Measurements from ENCODE around the gene REV3L. TPM values are rescaled to one million over a fixed set of nuclear protein-coding genes. Genes with fewer than 3 reads are reported as not detected.
A peak's percentile ranks its signal among the peaks of the same experiment; 100 is the strongest.

Gene REV3L
- total RNA-seq, 1 experiment from 2014 or later: 5.3 TPM

- H3K23ac ChIP-seq (ENCODE audit: insufficient read length, low read depth, low read length): no peak overlapping the region
- H3K4ac ChIP-seq (ENCODE audit: low read depth, low read length): no peak overlapping the region
- H4K5ac ChIP-seq (ENCODE audit: insufficient read length, low read depth, low read length): no peak overlapping the region
- no peak overlapping the region for H3K4me2 ChIP-seq (ENCODE audit: insufficient read depth, insufficient read length, low read length)
- no peak overlapping the region for H2BK5ac ChIP-seq (ENCODE audit: insufficient read length, low read length)
- no peak overlapping the region for H3T11ph ChIP-seq (ENCODE audit: low read length)
- TF ChIP-seq, protein P1, sequence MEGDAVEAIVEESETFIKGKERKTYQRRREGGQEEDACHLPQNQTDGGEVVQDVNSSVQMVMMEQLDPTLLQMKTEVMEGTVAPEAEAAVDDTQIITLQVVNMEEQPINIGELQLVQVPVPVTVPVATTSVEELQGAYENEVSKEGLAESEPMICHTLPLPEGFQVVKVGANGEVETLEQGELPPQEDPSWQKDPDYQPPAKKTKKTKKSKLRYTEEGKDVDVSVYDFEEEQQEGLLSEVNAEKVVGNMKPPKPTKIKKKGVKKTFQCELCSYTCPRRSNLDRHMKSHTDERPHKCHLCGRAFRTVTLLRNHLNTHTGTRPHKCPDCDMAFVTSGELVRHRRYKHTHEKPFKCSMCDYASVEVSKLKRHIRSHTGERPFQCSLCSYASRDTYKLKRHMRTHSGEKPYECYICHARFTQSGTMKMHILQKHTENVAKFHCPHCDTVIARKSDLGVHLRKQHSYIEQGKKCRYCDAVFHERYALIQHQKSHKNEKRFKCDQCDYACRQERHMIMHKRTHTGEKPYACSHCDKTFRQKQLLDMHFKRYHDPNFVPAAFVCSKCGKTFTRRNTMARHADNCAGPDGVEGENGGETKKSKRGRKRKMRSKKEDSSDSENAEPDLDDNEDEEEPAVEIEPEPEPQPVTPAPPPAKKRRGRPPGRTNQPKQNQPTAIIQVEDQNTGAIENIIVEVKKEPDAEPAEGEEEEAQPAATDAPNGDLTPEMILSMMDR (conservative IDR thresholded peaks at IDR 0.05): no peak
- H3K9ac ChIP-seq (ENCODE audit: extremely low read depth, insufficient read length, low read length): no peak overlapping the region
- no peak overlapping the region for H2BK15ac ChIP-seq (ENCODE audit: low read depth, low read length)
- H4K8ac ChIP-seq (replicated peaks; ENCODE audit: insufficient read length, low read depth, low read length): no peak overlapping the region
- Mint-ChIP-seq H3K27ac (peak overlapping the region in 1 of 3 experiments; percentile 62; a peak in 1 of 7 replicates), H3K27me3 (ENCODE audit: low read depth) (no peaks in the 10 kb centered on the region), H3K4me3 (peak overlapping the region; percentile 73 to 81; a peak in 4 of 5 replicates), H3K9me3 (no peaks in the 10 kb centered on the region), H3K4me1 (peaks cover 26 to 27% of the 10 kb centered on the region in 2 experiments), H3K36me3 (ENCODE audit: insufficient read depth in 1 of 3, low read depth in 3 of 3) (peaks cover 0 to 16% (median 14%) of the 10 kb centered on the region in 3 experiments; a peak in 5 of 7 replicates)
- no peak for DNase-seq
- H3K27me3 ChIP-seq (ENCODE audit: insufficient read depth, low read length): no peaks in the 10 kb centered on the region
- no peaks in the 10 kb centered on the region for H3K4me1 ChIP-seq (ENCODE audit: insufficient read depth, low read length)
- no peaks in the 10 kb centered on the region for H3K23me2 ChIP-seq (ENCODE audit: insufficient read length, low read depth, low read length, poor library complexity, severe bottlenecking)
- H3K9me3 ChIP-seq (ENCODE audit: control insufficient read depth, low read depth, low read length): no peaks in the 10 kb centered on the region
- H2BK20ac ChIP-seq (ENCODE audit: low read depth, low read length, poor library complexity, severe bottlenecking): no peak overlapping the region
- peaks cover 2% of the 10 kb centered on the region for H3K79me1 ChIP-seq (ENCODE audit: insufficient read depth, low read depth, low read length, poor library complexity, severe bottlenecking)
- H2AFZ ChIP-seq (ENCODE audit: low read length): no peak overlapping the region
- H2AK5ac ChIP-seq (ENCODE audit: insufficient read length, low read length): no peak overlapping the region
- H4K20me1 ChIP-seq (ENCODE audit: control insufficient read depth, insufficient read depth, insufficient read length): no peaks in the 10 kb centered on the region
- no peak overlapping the region for H4K91ac ChIP-seq (ENCODE audit: insufficient read length, low read depth, low read length)
- WGBS (ENCODE audit: extremely low coverage, insufficient read length, low lambda C conversion rate): no CpG with 5 or more reads among the region's 12 CpGs
- no peak overlapping the region for H3K56ac ChIP-seq (ENCODE audit: insufficient read length, low read depth, low read length)
- no peak overlapping the region for H2BK120ac ChIP-seq (ENCODE audit: low read depth, low read length, poor library complexity, severe bottlenecking)
- H3K18ac ChIP-seq (ENCODE audit: insufficient read length, low read depth, low read length): no peak overlapping the region
- H3K14ac ChIP-seq (ENCODE audit: insufficient read depth, low read length): no peak overlapping the region
- no peaks in the 10 kb centered on the region for H3K79me2 ChIP-seq (ENCODE audit: insufficient read depth, low read length)
- H2BK12ac ChIP-seq (ENCODE audit: insufficient read length, low read depth, low read length): no peak overlapping the region
- no peak overlapping the region for H3K27ac ChIP-seq (ENCODE audit: insufficient read length, low read depth, low read length)
Measured at GRCh38 chr6:111260570-111261298, 222.3 kb downstream of the REV3L start.

All from H9 (cell line).